RPMI8226 (cell line): ENCODE measurements around the gene ZNF638.

Experiments
- DNase-seq: peaks from one replicate; pipeline ENCODE4 v3.0.0-alpha.2; 2015

Gene ZNF638

DNA sequence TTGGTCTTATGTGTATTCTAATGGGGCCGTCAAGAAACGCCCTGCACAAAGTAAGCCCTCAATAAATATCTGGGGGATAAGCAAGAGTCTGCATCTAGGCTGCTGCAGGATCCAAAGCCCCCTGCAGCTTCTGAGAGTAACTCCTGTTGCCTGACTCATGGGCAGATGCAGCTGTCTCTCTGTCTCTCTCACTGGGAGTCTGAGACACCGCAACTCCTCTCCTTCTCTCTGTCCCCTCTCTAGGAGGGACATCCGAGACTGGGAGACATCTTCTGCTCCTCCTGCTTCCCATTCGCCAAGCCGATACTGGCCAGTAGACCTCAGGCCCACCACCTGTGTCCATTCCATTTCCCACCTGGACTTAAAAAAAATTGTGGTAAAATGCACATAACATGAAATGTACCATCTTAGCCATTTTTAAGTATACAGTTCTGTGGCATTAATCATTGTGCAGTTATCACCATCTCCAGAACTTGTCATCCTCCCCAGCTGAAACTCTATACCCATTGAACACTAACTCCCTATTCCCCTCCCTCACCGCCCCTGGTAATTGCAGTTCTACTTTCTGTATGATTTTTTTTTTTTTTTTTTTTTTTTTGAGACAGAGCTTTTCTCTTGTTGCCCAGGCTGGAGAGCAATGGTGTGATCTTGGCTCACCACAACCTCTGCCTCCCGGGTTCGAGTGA, 141.9 kb downstream of the ZNF638 start:
- no peak for DNase-seq

DNA sequence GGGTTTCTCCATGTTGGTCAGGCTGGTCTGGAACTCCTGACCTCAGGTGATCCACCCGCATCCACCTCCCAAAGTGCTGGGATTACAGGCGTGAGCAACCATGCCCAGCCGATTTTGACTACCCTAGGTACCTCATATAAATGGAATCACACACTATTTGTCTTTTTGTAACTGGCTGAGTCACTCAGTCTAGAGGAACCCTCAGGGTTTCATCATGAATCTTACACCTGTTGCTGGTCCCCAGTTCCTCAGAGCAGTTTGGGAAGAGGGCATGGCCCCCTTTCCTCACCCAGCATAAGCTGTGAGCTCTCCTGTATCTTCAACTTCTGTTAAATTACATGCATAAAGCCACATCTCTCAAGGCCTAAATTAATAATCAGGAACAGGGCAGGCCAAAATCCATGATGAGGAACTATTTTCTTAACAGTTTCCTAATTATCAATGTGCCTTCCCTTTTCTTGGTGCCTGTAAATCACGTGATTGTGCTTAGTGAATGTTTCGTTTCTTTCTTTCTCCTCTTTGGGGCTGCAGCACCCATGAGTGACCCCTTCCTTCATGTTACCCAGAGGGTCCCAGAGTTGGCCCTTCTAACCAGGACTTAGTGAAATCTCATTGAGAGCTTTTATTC, 142.6 kb downstream of the ZNF638 start:
- DNase-seq, result no peak

DNA sequence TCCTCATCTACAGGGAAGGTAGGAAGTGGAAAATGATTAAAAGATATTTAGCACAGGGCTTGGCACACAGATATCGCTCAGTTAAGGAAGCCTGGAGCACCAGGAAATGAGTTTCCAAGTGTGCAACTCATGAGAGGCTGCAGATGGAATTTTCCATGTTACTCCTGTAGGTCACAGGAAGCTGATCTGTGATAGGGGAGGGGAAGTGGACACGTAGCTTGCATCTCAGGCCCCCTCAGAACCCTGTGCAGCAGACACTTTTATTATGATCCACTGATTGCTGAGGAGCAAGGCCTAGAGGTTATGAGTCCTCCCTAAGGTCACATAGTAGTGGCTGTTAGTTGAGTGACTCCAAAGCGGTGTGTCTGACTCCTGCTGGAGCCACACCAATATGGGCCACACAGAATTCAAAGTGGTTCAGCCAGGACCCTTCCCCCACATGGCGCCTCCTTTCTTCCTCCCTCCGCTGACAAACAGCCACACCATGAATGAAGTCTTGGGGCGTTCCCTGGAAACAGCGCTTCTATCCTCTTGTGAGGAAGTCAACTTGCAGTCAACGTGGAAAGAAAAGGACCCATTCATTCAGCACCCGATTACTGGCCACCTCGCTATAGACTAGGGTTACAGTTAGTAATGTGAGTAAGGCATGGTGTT, 143.3 kb downstream of the ZNF638 start:
- DNase-seq, result no peak

DNA sequence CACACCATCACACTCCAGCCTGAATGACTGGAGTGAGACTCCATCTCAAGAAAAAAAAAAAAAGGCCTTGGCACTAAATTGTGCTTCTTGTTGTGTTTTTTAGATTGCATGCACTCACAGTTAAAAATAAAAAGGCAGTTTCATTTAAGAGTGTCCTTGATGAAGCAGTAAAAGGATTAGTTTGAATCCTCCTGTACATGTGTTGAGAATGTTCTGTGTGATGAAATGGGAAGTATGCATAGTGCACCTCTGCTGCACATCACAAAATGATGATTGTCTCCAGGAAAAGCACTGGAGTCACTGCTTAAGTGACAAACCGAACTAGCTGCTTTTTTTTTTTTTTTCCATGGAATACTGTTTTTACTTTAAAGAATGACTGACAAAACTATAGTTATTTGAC, 144.9 kb downstream of the ZNF638 start:
- no peak for DNase-seq

DNA sequence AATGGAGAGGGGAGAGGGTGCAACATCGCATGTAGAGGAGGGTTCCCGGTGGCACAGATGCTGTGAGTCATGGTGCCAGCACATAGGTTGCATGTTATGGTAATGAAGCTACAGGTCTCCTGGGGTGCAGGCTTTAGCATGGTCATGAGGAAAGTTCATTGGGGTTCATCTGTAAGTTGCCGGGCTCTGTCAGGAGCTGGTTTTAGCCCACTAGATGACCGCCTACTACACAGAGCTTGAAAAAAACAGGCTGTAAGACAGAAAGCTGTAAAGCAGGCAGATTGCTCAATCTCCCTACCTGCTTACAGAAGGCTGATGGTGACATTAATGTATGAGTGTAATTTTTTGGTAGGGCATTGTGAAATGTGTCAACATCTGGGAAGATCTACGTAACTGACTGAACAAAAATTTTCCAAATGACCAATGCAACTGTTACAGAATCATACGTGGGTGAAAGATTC, 145.7 kb downstream of the ZNF638 start:
- DNase-seq, result no peak

DNA sequence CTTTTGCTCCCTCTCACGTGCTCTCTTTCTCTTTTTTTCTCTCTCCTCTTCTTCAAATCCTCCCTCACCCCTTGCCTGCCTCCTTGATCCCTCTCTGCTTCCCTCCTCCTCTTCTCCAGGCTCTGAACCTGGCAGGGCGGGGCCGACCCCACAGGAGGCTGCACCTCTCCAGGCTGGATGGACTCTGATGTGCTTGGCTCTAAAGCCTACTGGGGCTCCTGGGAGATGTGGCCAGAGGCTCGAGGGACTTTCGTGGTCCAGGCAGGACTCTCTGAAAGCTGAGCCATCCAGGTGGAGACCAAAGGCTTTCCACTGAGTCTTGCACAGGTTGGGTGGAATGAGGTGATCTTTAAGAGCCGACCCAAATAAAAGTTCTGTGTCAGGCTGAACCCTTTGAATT, 147.2 kb downstream of the ZNF638 start:
- DNase-seq, result no peak

DNA sequence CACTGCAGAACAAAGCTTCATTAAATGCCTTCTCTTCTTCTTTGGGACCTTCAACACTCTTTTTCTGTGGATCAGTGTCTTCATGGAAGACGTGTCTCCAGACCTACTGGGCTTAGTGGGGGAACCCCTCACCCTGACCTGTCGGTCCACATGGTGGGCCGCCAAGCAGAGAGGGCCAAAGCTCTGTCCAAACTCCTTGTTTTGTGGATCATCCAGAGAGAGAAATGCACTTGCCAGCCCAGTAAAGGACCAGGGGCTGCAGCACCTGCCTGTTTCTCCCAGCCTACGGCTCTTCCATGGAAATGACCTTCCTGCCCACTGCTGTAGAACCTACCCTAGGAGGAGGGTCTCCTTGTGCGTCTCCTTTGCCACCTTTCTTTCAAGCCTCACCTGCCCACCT, 147.7 kb downstream of the ZNF638 start:
- no peak for DNase-seq

DNA sequence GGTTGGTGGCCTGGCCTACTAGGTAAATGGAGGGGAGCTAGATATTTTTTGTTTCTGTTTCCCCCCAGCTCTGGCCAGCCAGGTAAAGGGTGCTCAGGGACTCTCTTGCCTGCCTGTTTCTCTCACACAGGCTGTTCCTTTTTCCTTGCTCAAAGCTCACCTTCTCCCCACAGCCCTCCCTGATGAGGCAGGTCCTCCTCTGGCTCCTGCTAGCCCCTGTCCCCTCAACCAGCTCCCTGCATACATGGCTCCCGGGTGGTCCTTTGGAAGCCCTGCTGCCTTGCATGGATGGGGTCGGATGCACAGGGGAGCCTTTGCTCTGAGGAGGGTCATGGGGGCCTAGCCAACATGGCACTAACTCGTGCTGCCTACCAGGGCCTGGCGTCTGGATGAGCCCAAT, 149.5 kb downstream of the ZNF638 start:
- no peak for DNase-seq

DNA sequence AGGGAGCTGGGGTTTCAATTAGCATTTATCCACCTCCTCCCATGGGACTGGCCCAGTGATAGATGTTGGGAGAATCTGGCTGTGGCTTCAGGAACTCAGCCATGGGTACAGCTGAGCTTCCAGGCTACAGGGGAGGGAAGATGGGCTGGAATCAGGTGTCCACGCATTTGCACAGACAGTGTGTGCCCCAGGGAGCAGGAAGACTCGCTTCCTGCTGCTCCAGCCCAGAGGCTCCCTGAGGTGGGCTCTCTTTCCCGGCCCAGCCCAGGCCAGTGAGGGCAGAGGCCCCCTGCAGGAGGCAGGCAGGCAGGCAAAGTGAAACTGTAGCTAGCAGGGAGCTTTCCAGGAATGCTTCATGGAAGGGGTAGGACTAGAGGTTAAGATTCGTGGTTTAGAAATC, 150.5 kb downstream of the ZNF638 start:
- no peak for DNase-seq

DNA sequence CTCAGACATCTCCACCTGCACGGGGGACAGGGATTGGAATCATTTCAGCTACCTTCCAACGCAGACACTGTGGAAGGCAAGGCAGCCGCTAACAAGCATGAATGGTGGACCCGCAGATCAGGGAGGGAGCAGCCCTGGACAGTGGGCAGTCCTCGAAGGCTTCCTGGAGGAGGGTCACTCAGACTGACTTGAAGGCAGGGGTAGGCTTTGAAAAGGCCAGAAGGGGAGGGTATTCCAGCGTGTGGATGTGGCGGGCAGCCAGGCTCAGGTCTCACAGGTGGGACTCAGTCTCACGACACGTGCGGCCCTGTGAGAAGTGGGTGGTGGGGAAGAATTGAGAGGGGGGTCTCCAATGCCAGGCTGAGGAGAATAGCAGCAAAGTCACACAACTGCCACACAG, 151.7 kb downstream of the ZNF638 start:
- no peak for DNase-seq

DNA sequence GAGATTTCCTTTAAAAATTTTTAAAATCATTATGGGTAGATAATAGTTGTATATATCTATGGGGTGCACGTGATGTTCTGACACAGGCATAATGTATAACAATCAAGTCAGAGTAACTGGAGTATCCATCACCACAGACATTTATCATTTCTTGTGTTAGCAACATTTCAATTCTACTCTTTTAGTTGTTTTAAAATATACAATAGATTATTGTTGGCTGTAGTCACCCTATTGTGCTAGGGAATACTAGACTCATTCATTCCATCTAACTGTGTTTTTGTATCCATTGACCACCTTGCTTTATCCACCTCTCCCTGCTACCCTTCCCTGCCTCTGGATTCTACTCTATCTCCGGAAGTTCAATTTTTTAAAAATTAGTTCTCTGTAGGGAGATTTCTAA, 152.8 kb downstream of the ZNF638 start:
- DNase-seq, result no peak
